CD14-positive monocyte (primary cell): Measurements from ENCODE around the gene ADSS1. TPM values are rescaled to one million over a fixed set of nuclear protein-coding genes. Genes with fewer than 3 reads are reported as not detected.

ENCODE experiments used
- DNase-seq, 3 donors: peaks; one replicate each; pipeline ENCODE4 v3.0.0-alpha.2; 2011 to 2022
- H2AFZ ChIP-seq: 2 replicates; pipeline ENCODE4 v1.6.0; 2012; ENCODE audit warnings: mild to moderate bottlenecking, low read depth, low read length, inconsistent platforms; ENCODE audit not compliant: insufficient read depth, poor library complexity, severe bottlenecking
- H3K27ac ChIP-seq, 2 donors: 1 replicate in 1 of 2; 2 replicates in 1 of 2; pipeline ENCODE4 v1.5.1; 2012 to 2013; ENCODE audit warnings: low read length in 2 of 2, control low read depth in 1 of 2, inconsistent platforms in 1 of 2, low read depth in 1 of 2, mild to moderate bottlenecking in 1 of 2
- H3K27me3 ChIP-seq, 2 donors: one replicate each; pipeline versions ENCODE4 v1.6.0 to v1.6.1; 2011 to 2013; ENCODE audit warnings: low read length in 2 of 2; ENCODE audit not compliant: control insufficient read depth in 2 of 2, insufficient read depth in 2 of 2
- H3K36me3 ChIP-seq, 2 donors: replicated peaks in 1 of 2; 1 replicate in 1 of 2; 2 replicates in 1 of 2; pipeline versions ENCODE4 v1.5.1 to v1.6.1; 2012 to 2013; ENCODE audit warnings: low read length in 2 of 2, control low read depth in 1 of 2, inconsistent platforms in 1 of 2, mild to moderate bottlenecking in 1 of 2; ENCODE audit not compliant: insufficient read depth in 2 of 2, control insufficient read depth in 1 of 2
- H3K4me1 ChIP-seq, 2 donors: 1 replicate in 1 of 2; 2 replicates in 1 of 2; pipeline versions ENCODE4 v1.5.1 to v1.6.1; 2012 to 2013; ENCODE audit warnings: low read length in 2 of 2, control low read depth in 1 of 2, inconsistent platforms in 1 of 2, mild to moderate bottlenecking in 1 of 2, moderate library complexity in 1 of 2; ENCODE audit not compliant: insufficient read depth in 2 of 2, control insufficient read depth in 1 of 2
- H3K4me2 ChIP-seq: replicated peaks from 2 replicates; pipeline ENCODE3; 2012; ENCODE audit warnings: low read length, moderate library complexity, mild to moderate bottlenecking; ENCODE audit not compliant: poor library complexity, severe bottlenecking; ENCODE audit errors: extremely low read depth
- H3K4me3 ChIP-seq, 3 experiments: fragments of 200-600 bp in 1 of 3; sonication (generic) in 1 of 3; replicated peaks in 1 of 3; 1 replicate in 2 of 3; 2 replicates in 1 of 3; pipeline ENCODE4 v1.5.1; 2011 to 2013; ENCODE audit warnings: low read length in 3 of 3, mild to moderate bottlenecking in 3 of 3, control low read depth in 2 of 3, low read depth in 2 of 3, inconsistent platforms in 1 of 3, moderate library complexity in 1 of 3
- H3K79me2 ChIP-seq: 2 replicates; pipeline ENCODE4 v1.6.0; 2012; ENCODE audit warnings: mild to moderate bottlenecking, control low read depth, inconsistent platforms, low read length, moderate library complexity; ENCODE audit not compliant: insufficient read depth
- H3K9ac ChIP-seq: 2 replicates; pipeline ENCODE4 v1.6.0; 2017; ENCODE audit warnings: low read length, mild to moderate bottlenecking; ENCODE audit not compliant: insufficient read depth, poor library complexity, severe bottlenecking
- H3K9me3 ChIP-seq, 2 donors: replicated peaks in 1 of 2; 1 replicate in 1 of 2; 2 replicates in 1 of 2; pipeline versions ENCODE4 v1.5.1 to v1.6.1; 2012 to 2013; ENCODE audit warnings: low read length in 2 of 2, control low read depth in 1 of 2; ENCODE audit not compliant: control insufficient read depth in 1 of 2, insufficient read depth in 1 of 2
- H4K20me1 ChIP-seq: 2 replicates; pipeline ENCODE4 v1.6.0; 2012; ENCODE audit warnings: mild to moderate bottlenecking, low read length, control low read depth, moderate library complexity; ENCODE audit not compliant: insufficient read depth
- H3K27ac Mint-ChIP-seq, 7 donors: one replicate each; pipeline ENCODE4 v1.8.0; 2020; ENCODE audit warnings: mild to moderate bottlenecking in 7 of 7, mixed read lengths in 7 of 7, moderate library complexity in 6 of 7, inconsistent platforms in 2 of 7
- H3K27me3 Mint-ChIP-seq, 3 donors: one replicate each; pipeline ENCODE4 v1.8.0; 2021 to 2022; ENCODE audit warnings: low read depth in 3 of 3, mild to moderate bottlenecking in 3 of 3, mixed read lengths in 3 of 3, moderate library complexity in 3 of 3, inconsistent platforms in 1 of 3
- H3K36me3 Mint-ChIP-seq, 2 donors: one replicate each; pipeline ENCODE4 v1.8.0; 2020; ENCODE audit warnings: mixed read lengths in 2 of 2, inconsistent platforms in 1 of 2, mild to moderate bottlenecking in 1 of 2
- H3K4me1 Mint-ChIP-seq: one replicate; pipeline ENCODE4 v1.8.0; 2020; ENCODE audit warnings: mild to moderate bottlenecking, mixed read lengths
- H3K4me3 Mint-ChIP-seq, 2 donors: one replicate each; pipeline ENCODE4 v1.8.0; 2020; ENCODE audit warnings: mild to moderate bottlenecking in 2 of 2, mixed read lengths in 2 of 2, moderate library complexity in 1 of 2
- H3K9me3 Mint-ChIP-seq, 7 donors: one replicate each; pipeline ENCODE4 v1.8.0; 2020 to 2022; ENCODE audit warnings: mixed read lengths in 7 of 7, mild to moderate bottlenecking in 6 of 7, moderate library complexity in 6 of 7, inconsistent platforms in 2 of 7
- CTCF ChIP-seq: fragments of 200-600 bp; IDR thresholded peaks from one replicate; pipeline ENCODE4 v1.8.0; 2022; ENCODE audit warnings: antibody characterized with exemption, mild to moderate bottlenecking
- WGBS: methylation state at CpG from one replicate; pipeline ENCODE4 v1.1.5; 2013; ENCODE audit warnings: missing lambda C conversion rate; ENCODE audit not compliant: insufficient coverage; 5-methylcytosine and 5-hydroxymethylcytosine counted together
- intact Hi-C, 2 donors: fragments of 100-400 bp; cut with micrococcal nuclease; formaldehyde crosslinking; loops; one replicate each; pipeline versions ENCODE4 v1.15.0 to v1.15.1; 2023
- polyA plus RNA-seq, 3 donors: library from polyadenylated mRNA; depleted of rRNA in 1 of 3; unstranded in 2 of 3; stranded (reverse) in 1 of 3; fragments of 300-500 nt in 2 of 3; fragments of >200 nt in 1 of 3; fragmentation: Illumina TruSeq in 2 of 3; gene quantifications; 1 replicate in 2 of 3; 2 replicates in 1 of 3; pipeline ENCODE4 v1.2.3, GENCODE V29; 2012 to 2021

ADSS1 gene
- polyA plus RNA-seq, 3 donors = 0.61 to 3.7 (median 0.64) TPM

GRCh38 chr14:104696671-104697316 is 27.2 kb upstream of the ADSS1 start:
- H3K4me3 Mint-ChIP-seq = no peak overlapping the region
- no peak overlapping the region for H3K27ac Mint-ChIP-seq
- Histone ChIP-seq H4K20me1 (peaks cover 56% of the 10 kb centered on the region), H3K4me3 (no peak overlapping the region), H3K9ac (no peak overlapping the region), H3K9me3 (no peaks in the 10 kb centered on the region), H2AFZ (no peak overlapping the region), H3K4me2 (no peak overlapping the region), H3K27ac (no peak overlapping the region), H3K4me1 (peaks cover 11 to 24% of the 10 kb centered on the region in 2 donors), H3K27me3 (no peaks in the 10 kb centered on the region), H3K79me2 (peaks cover 6% of the 10 kb centered on the region), H3K36me3 (peaks cover 0 to 5% of the 10 kb centered on the region in 2 donors)
- TF ChIP-seq CTCF = no peak
- H3K4me1 Mint-ChIP-seq = peaks cover 22% of the 10 kb centered on the region
- H3K36me3 Mint-ChIP-seq = peaks cover 8 to 12% of the 10 kb centered on the region in 2 donors
- H3K9me3 Mint-ChIP-seq = peaks cover 0 to 2% (median 0%) of the 10 kb centered on the region in 7 donors
- peaks cover 0 to 2% (median 0%) of the 10 kb centered on the region in 3 donors for H3K27me3 Mint-ChIP-seq
- intact Hi-C loops = no loop called here
- 97% methylated on average over 13 of the region's 14 CpGs for WGBS
- no peak for DNase-seq

- Mint-ChIP-seq H3K4me3 (no peak overlapping the region), H3K4me1 (peaks cover 22% of the 10 kb centered on the region), H3K27ac (no peak overlapping the region), H3K27me3 (peaks cover 0 to 2% (median 0%) of the 10 kb centered on the region in 3 donors), H3K9me3 (peaks cover 0 to 2% (median 0%) of the 10 kb centered on the region in 7 donors), H3K36me3 (peaks cover 10 to 17% of the 10 kb centered on the region in 2 donors)
- peaks cover 11 to 24% of the 10 kb centered on the region in 2 donors for H3K4me1 ChIP-seq
- DNase-seq = no peak
- intact Hi-C loops = no loop called here
- H2AFZ ChIP-seq = no peak overlapping the region
- H3K79me2 ChIP-seq = peaks cover under 1% of the 10 kb centered on the region
- H3K4me3 ChIP-seq = no peak overlapping the region
- peaks cover 0 to 9% of the 10 kb centered on the region in 2 donors for H3K36me3 ChIP-seq
- H3K9ac ChIP-seq = no peak overlapping the region
- no peak for TF ChIP-seq CTCF
- H3K27ac ChIP-seq = no peak overlapping the region
- no peaks in the 10 kb centered on the region for H3K27me3 ChIP-seq
- H3K4me2 ChIP-seq = no peak overlapping the region
- no peaks in the 10 kb centered on the region for H3K9me3 ChIP-seq
- H4K20me1 ChIP-seq = peaks cover 51% of the 10 kb centered on the region
- WGBS = 98% methylated on average over 9 of the region's 10 CpGs
These were observed 26.7 kb upstream of the ADSS1 start for GRCh38 chr14:104697317-104697703.
